Heart left ventricle (tissue), 16 donors: ENCODE measurements around the gene ATXN7L1. TPM values are rescaled to one million over a fixed set of nuclear protein-coding genes. Genes with fewer than 3 reads are reported as not detected.

Experiments used
- ATAC-seq, 4 donors: fragments of 200-7000 bp; cut with Tn5 transposase; one replicate each; pipeline ENCODE4 v1.9.1; 2020 to 2022; ENCODE audit warnings: moderate library complexity in 4 of 4, mild to moderate bottlenecking in 3 of 4, moderate number of reproducible peaks in 1 of 4
- DNase-seq, 5 donors: peaks; one replicate each; pipeline ENCODE4 v3.0.0-alpha.2; 2020
- H3K27ac ChIP-seq, 12 donors: fragments of 200-600 bp; sonication (generic) in 4 of 12; one replicate each; pipeline versions ENCODE4 v1.5.0 to v1.8.0; 2016 to 2022; ENCODE audit warnings: mild to moderate bottlenecking in 2 of 12
- H3K27me3 ChIP-seq, 9 donors: fragments of 200-600 bp; sonication (generic) in 2 of 9; one replicate each; pipeline versions ENCODE4 v1.5.1 to v1.8.0; 2016 to 2022; ENCODE audit warnings: mild to moderate bottlenecking in 3 of 9
- H3K36me3 ChIP-seq, 9 donors: fragments of 200-600 bp; sonication (generic) in 2 of 9; one replicate each; pipeline versions ENCODE4 v1.5.0 to v1.8.0; 2018 to 2022; ENCODE audit warnings: mild to moderate bottlenecking in 2 of 9
- H3K4me1 ChIP-seq, 12 donors: fragments of 200-600 bp; sonication (generic) in 4 of 12; one replicate each; pipeline versions ENCODE4 v1.5.0 to v1.8.0; 2016 to 2022; ENCODE audit warnings: mild to moderate bottlenecking in 3 of 12
- H3K4me3 ChIP-seq, 12 donors: fragments of 200-600 bp; sonication (generic) in 4 of 12; one replicate each; pipeline versions ENCODE4 v1.5.0 to v1.8.0; 2017 to 2022; ENCODE audit warnings: mild to moderate bottlenecking in 9 of 12, moderate library complexity in 4 of 12
- H3K9me3 ChIP-seq, 12 donors: fragments of 200-600 bp; sonication (generic) in 4 of 12; one replicate each; pipeline versions ENCODE4 v1.5.0 to v1.8.0; 2016 to 2022; ENCODE audit warnings: mild to moderate bottlenecking in 1 of 12
- CTCF ChIP-seq, 12 donors: fragments of 200-600 bp; sonication (generic) in 4 of 12; IDR thresholded peaks; one replicate each; pipeline versions ENCODE4 v1.5.0 to v1.8.0; 2018 to 2022; ENCODE audit warnings: antibody characterized with exemption in 12 of 12, mild to moderate bottlenecking in 5 of 12
- POLR2A ChIP-seq, 2 donors: fragments of 450-650 bp; IDR thresholded peaks; one replicate each; pipeline ENCODE4 v1.6.1; 2017; ENCODE audit warnings: antibody characterized with exemption in 2 of 2, mild to moderate bottlenecking in 2 of 2, moderate library complexity in 2 of 2
- WGBS, 4 donors: extraction: QIAGEN DNeasy Blood & Tissue Kit in 2 of 4; methylation state at CpG; one replicate each; pipeline versions ENCODE4 v1.1.5 to v1.1.7; 2013 to 2018; 5-methylcytosine and 5-hydroxymethylcytosine counted together
- intact Hi-C, 10 donors: fragments of 100-400 bp; cut with DNase I; formaldehyde crosslinking; loops; one replicate each; pipeline versions ENCODE4 v1.11.1 to v1.14.2; 2022
- polyA plus RNA-seq, 2 donors: library from polyadenylated mRNA; stranded (reverse); fragments of 200-250 nt; gene quantifications; one replicate each; pipeline ENCODE4 v1.2.3, GENCODE V29; 2013
- total RNA-seq, 9 donors: library from RNA; depleted of rRNA in 2 of 9; stranded (reverse); fragments of >200 nt in 2 of 9; fragmentation: NEBNext Ultra II Directional in 3 of 9; extraction: Animal tissue kit (Norgen Biotek cat#: 25700) in 3 of 9; gene quantifications; one replicate each; pipeline versions ENCODE4 v1.1.0 to v1.2.4, GENCODE V29; 2016 to 2023
- donor health status: ischemic (EF 13 %, LVEDD 7.1; RV severe dilation, severe dysfunction).
- donor health status: healthy with polysubstance abuse.
- donor health status: DM: no; HTN: yes; CAD: no.
- donor health status: DM: no; HTN: no; CAD: no.
- donor health status: ischemic (EF 25% LVEDD 6.9; RV normal size, moderate dysfunction).
- donor health status: ischemic (EF 25% LVEDD 5.7; RV mildly dilated, moderate dysfunction).
- donor health status: healthy.
- donor health status: DM: yes; HTN: yes; CAD: no.
- donor health status: ischemic (EF 35%, LVEDD 5.7; RV mildly dilated, moderate dysfunction).
- donor health status: nonischemic (EF 11% LVEDD 7.7; RV severe dilation, severe dysfunction).
- donor health status: DM: yes; HTN: yes; CAD: no.
- donor health status: PGD.
- donor health status: ischemic (EF 29% LVEDD 5.4; RV normal size, mild dysfunction).
- donor health status: nonischemic (EF 23%, LVEDD 6.1; RV moderate dilation, normal function).

The ATXN7L1 gene
- total and polyA plus RNA-seq, 11 donors = 2.0 to 10.6 (median 3.6) TPM

- ATAC-seq = no peak
- H3K36me3 ChIP-seq = no peaks in the 10 kb centered on the region
- DNase-seq = no peak
- 88 to 90% (median 89%) methylated on average over 8 of the region's 8 CpGs for WGBS, 4 donors
- H3K27ac ChIP-seq = no peak overlapping the region
- H3K27me3 ChIP-seq = no peaks in the 10 kb centered on the region
- H3K4me3 ChIP-seq = no peak overlapping the region
- peaks cover 0 to 12% (median 0%) of the 10 kb centered on the region in 12 donors for H3K9me3 ChIP-seq
- no peak for TF ChIP-seq CTCF (IDR thresholded peaks at IDR 0.05)
- TF ChIP-seq POLR2A (IDR thresholded peaks at IDR 0.05) = no peak
- H3K4me1 ChIP-seq = peaks cover 0 to 24% (median 13%) of the 10 kb centered on the region in 12 donors
- intact Hi-C loops = no loop called here
Observed at GRCh38 chr7:105840981-105841749, 35.2 kb downstream of the ATXN7L1 start.

- DNase-seq = no peak
- Histone ChIP-seq H3K4me3 (no peak overlapping the region), H3K4me1 (peaks cover 0 to 24% (median 13%) of the 10 kb centered on the region in 12 donors), H3K9me3 (no peaks in the 10 kb centered on the region), H3K27me3 (no peaks in the 10 kb centered on the region), H3K36me3 (no peaks in the 10 kb centered on the region), H3K27ac (peak overlapping the region in 1 of 12 donors; percentile 55)
- intact Hi-C loops = no loop called here
- no peak for TF ChIP-seq POLR2A (IDR thresholded peaks at IDR 0.05)
- TF ChIP-seq CTCF (IDR thresholded peaks at IDR 0.05) = no peak
- 75 to 89% (median 81%) methylated on average over 2 of the region's 2 CpGs for WGBS, 4 donors
- ATAC-seq = no peak
Observed at GRCh38 chr7:105839266-105839665, 37.1 kb downstream of the ATXN7L1 start.

- H3K4me3 ChIP-seq = no peak overlapping the region
- WGBS, 4 donors = 40 to 44% (median 42%) methylated on average over 10 of the region's 10 CpGs
- H3K27ac ChIP-seq = peak overlapping the region in 1 of 12 donors; percentile 55
- ATAC-seq = peak in 2 of 4 donors; percentile 43 to 65
- no peak for DNase-seq
- H3K36me3 ChIP-seq = no peaks in the 10 kb centered on the region
- H3K27me3 ChIP-seq = no peaks in the 10 kb centered on the region
- intact Hi-C loops = no loop called here
- no peaks in the 10 kb centered on the region for H3K9me3 ChIP-seq
- peaks cover 0 to 24% (median 13%) of the 10 kb centered on the region in 12 donors for H3K4me1 ChIP-seq
- TF ChIP-seq CTCF (IDR thresholded peaks at IDR 0.05) = no peak
Observed at GRCh38 chr7:105838627-105839231, 37.7 kb downstream of the ATXN7L1 start.
